GM12891 (cell line): ENCODE results near the gene DOCK2.

ENCODE experiments used
- DNase-seq: peaks from one replicate; pipeline ENCODE4 v3.0.0; 2011; ENCODE audit warnings: low spot score; ENCODE audit not compliant: insufficient read length
- FAIRE-seq: peaks from 2 replicates; lab custom pipeline; 2011; peaks lifted over from hg19 to GRCh38; lab: Jason Lieb, UNC
- PAX5 ChIP-seq: IDR thresholded peaks from 2 replicates; pipeline ENCODE4 v1.6.1; 2011; ENCODE audit warnings: low read length, moderate library complexity, mild to moderate bottlenecking; ENCODE audit not compliant: insufficient read depth, severe bottlenecking
- POLR2A ChIP-seq: IDR thresholded peaks from 2 replicates; pipeline ENCODE4 v1.6.1; 2011; ENCODE audit warnings: low read depth, low read length, control low read depth
- POLR2AphosphoS5 ChIP-seq: IDR thresholded peaks from 2 replicates; pipeline ENCODE4 v1.6.1; 2011; ENCODE audit warnings: low read depth, low read length, control low read depth
- POU2F2 ChIP-seq: IDR thresholded peaks from 2 replicates; pipeline ENCODE4 v1.6.1; 2011; ENCODE audit warnings: low read depth, mild to moderate bottlenecking, control low read depth, low read length, moderate library complexity
- SPI1 ChIP-seq: IDR thresholded peaks from 2 replicates; pipeline ENCODE4 v1.6.1; 2011; ENCODE audit warnings: low read depth, low read length, control low read depth
- TAF1 ChIP-seq: IDR thresholded peaks from 2 replicates; pipeline ENCODE4 v1.6.1; 2011; ENCODE audit warnings: low read depth, low read length, control low read depth

The DOCK2 gene

GRCh38 chr5:169810524-169810923 is 173.4 kb downstream of the DOCK2 start:
- DNase-seq (no peak), FAIRE-seq (no peak)
- TF ChIP-seq POLR2A = no peak
- TF ChIP-seq POU2F2 = no peak
- TF ChIP-seq POLR2AphosphoS5 = no peak
- TF ChIP-seq TAF1 = no peak
- no peak for TF ChIP-seq PAX5
- no peak for TF ChIP-seq SPI1

GRCh38 chr5:169811023-169811422 is 173.9 kb downstream of the DOCK2 start:
- no peak for FAIRE-seq
- TF ChIP-seq TAF1 (no peak), SPI1 (no peak), PAX5 (no peak), POU2F2 (no peak), POLR2AphosphoS5 (no peak), POLR2A (no peak)

GRCh38 chr5:169811680-169812079 is 174.6 kb downstream of the DOCK2 start:
- FAIRE-seq (no peak), DNase-seq (no peak)
- TF ChIP-seq POLR2A (no peak), PAX5 (no peak), POU2F2 (no peak), SPI1 (no peak), POLR2AphosphoS5 (no peak), TAF1 (no peak)

More at GRCh38 chr5:169811023-169811422, 173.9 kb downstream of the DOCK2 start:
- DNase-seq = no peak

DNA sequence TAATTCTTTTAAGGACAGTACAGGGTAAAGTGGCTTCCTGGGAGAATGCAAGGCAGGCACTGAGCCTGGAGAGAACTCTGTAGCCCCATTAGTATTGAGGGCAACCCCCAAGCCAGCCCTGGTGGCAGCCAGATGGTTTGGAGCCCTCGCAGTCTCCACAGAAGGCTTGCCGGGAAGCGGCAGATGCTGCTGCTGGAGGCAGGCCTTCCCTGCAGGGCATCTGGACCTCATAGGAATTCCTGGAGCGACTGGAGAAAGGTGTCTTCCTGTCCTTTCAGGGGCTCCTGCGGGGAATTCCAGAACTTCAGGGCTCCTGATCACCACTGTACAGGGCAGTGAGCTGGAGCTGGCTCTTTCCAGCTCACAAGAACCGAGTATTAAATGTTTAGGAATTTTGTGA is 175.7 kb downstream of the DOCK2 start:
- TF ChIP-seq POU2F2 = no peak
- TF ChIP-seq TAF1 = no peak
- TF ChIP-seq POLR2AphosphoS5 = no peak
- TF ChIP-seq PAX5 = no peak
- no peak for TF ChIP-seq SPI1
- no peak for TF ChIP-seq POLR2A
- no peak for FAIRE-seq
- DNase-seq = no peak

GRCh38 chr5:169814045-169814444 is 177.0 kb downstream of the DOCK2 start:
- no peak for FAIRE-seq

GRCh38 chr5:169814522-169814921 is 177.4 kb downstream of the DOCK2 start:
- TF ChIP-seq PAX5 (no peak), POLR2A (no peak), POLR2AphosphoS5 (no peak), POU2F2 (no peak), TAF1 (no peak), SPI1 (no peak)
- FAIRE-seq (no peak), DNase-seq (no peak)

More at GRCh38 chr5:169814045-169814444, 177.0 kb downstream of the DOCK2 start:
- TF ChIP-seq POLR2AphosphoS5 = no peak
- TF ChIP-seq PAX5 = no peak
- TF ChIP-seq POLR2A = no peak
- no peak for TF ChIP-seq TAF1
- no peak for TF ChIP-seq POU2F2
- no peak for TF ChIP-seq SPI1
- no peak for DNase-seq

DNA sequence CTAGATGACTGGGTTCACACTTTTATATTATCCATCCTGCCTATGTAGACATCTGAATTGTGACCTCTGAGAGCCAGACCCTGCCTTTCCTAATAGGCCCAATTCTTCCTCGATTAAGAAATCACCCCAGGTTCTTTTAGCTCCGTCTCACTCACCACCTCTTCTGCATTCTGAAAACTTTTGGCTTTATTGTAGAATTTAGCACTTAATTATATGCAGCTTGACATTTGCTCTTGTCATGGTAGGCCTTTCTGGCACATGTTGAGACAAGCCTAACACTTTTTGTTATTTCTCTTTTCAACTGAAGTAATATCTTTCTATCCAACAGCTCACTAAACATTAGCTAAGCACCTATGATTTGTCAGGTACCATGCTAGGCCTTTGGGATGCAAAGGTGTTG is 180.0 kb downstream of the DOCK2 start:
- FAIRE-seq (peak; percentile 23), DNase-seq (no peak)
- TF ChIP-seq SPI1 (no peak), POLR2A (no peak), PAX5 (no peak), POLR2AphosphoS5 (no peak), POU2F2 (no peak), TAF1 (no peak)

DNA sequence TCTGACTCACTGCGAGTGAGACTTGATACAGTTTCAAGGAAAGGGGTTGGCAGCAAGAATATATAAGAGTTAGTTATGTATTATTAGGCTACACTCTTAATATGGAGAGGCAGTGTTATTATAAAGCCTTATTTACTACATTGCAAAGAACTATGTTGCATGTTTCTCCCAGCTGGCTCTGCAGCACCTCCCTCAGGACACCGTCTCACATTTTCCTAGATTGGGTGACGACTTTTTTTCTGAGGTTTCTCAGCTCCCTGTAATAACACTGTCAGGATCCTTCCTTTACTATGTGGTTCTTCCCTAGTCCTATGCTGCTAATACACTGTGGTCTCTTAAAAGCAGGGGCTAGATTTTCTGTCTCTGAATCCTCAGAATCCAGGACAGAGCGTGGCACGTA is 189.5 kb downstream of the DOCK2 start:
- no peak for FAIRE-seq
- DNase-seq = no peak
- TF ChIP-seq POLR2A (no peak), POU2F2 (no peak), PAX5 (no peak), TAF1 (no peak), SPI1 (no peak), POLR2AphosphoS5 (no peak)

DNA sequence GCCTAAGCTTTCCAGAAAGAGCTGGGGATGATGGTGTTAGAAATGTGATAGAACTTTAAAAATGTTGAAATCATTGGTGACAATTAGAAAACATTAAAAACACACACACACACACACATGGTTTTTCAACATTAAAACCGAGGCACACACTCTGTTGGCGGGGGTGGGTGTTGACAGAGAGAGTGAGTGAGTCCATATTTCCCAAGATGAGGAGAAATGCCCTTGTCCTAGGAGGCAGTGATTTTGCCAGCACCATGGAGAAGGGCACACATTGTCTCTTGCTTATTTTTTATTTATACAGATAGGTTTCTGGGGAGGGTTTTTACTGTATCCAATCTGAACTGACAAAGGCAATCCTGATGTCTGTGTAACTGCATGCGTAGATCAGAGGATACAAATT is 190.7 kb downstream of the DOCK2 start:
- TF ChIP-seq PAX5 = no peak
- no peak for TF ChIP-seq POU2F2
- TF ChIP-seq POLR2A = no peak
- TF ChIP-seq POLR2AphosphoS5 = no peak
- no peak for TF ChIP-seq TAF1
- no peak for TF ChIP-seq SPI1
- DNase-seq = no peak
- FAIRE-seq = peak; percentile 5

DNA sequence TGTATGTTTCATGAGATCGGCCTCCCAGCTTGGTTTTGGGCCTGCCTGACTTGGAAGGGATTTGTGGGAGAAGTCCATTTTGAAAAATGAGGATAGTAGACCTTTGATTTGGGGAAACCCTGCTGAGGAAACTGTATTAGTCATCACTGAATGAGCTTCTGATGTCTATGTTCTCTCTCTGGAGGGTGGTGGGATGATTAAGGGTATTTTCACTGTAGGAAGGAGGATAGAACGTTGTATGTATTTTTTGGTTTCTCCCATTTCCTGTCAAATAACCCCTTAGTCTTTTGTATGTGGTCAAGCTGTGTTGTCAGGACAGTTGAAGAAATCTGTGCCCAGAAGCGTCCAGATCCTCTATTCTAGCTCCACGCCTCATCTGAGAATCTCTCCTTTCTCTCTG is 191.3 kb downstream of the DOCK2 start:
- DNase-seq (no peak), FAIRE-seq (no peak)
- TF ChIP-seq POLR2AphosphoS5 = no peak
- TF ChIP-seq SPI1 = no peak
- no peak for TF ChIP-seq POLR2A
- TF ChIP-seq POU2F2 = no peak
- no peak for TF ChIP-seq PAX5
- no peak for TF ChIP-seq TAF1
